Gastroesophageal sphincter (tissue), 4 donors: ENCODE data around the gene SNX24. TPM values are rescaled to one million over a fixed set of nuclear protein-coding genes. Genes with fewer than 3 reads are reported as not detected.

Source experiments
- ATAC-seq: fragments of 150-250 bp; one replicate; pipeline ENCODE4 v1.9.1; 2016; ENCODE audit warnings: mild to moderate bottlenecking, moderate library complexity
- H3K27ac ChIP-seq, 4 donors: fragments of 200-600 bp; sonication (generic) in 3 of 4; 1 replicate in 3 of 4; 2 replicates in 1 of 4; pipeline ENCODE4 v1.5.1; 2016 to 2019
- H3K27me3 ChIP-seq: fragments of 200-600 bp; sonication (generic); one replicate; pipeline ENCODE4 v1.5.1; 2019
- H3K36me3 ChIP-seq, 2 donors: fragments of 200-600 bp; sonication (generic); one replicate each; pipeline ENCODE4 v1.5.1; 2019; ENCODE audit warnings: control low read depth in 1 of 2
- H3K4me1 ChIP-seq, 3 donors: fragments of 200-600 bp; sonication (generic); 1 replicate in 2 of 3; 2 replicates in 1 of 3; pipeline ENCODE4 v1.5.1; 2016 to 2019; ENCODE audit warnings: control low read depth in 2 of 3
- H3K4me3 ChIP-seq, 2 donors: fragments of 200-600 bp; sonication (generic); one replicate each; pipeline ENCODE4 v1.5.1; 2019; ENCODE audit warnings: mild to moderate bottlenecking in 1 of 2, moderate library complexity in 1 of 2
- H3K9me3 ChIP-seq, 3 donors: fragments of 200-600 bp; sonication (generic); one replicate each; pipeline ENCODE4 v1.5.1; 2017 to 2019; ENCODE audit warnings: control low read depth in 2 of 3
- CTCF ChIP-seq, 4 experiments: fragments of 200-600 bp in 2 of 4; fragments of 450-650 bp in 2 of 4; sonication (generic) in 1 of 4; IDR thresholded peaks; one replicate each; pipeline ENCODE4 v1.5.1; 2017 to 2019; ENCODE audit warnings: antibody characterized with exemption in 4 of 4, mild to moderate bottlenecking in 2 of 4, moderate library complexity in 2 of 4
- EP300 ChIP-seq: sonication (generic); formaldehyde crosslinking; IDR thresholded peaks from one replicate; pipeline ENCODE4 v1.6.1; 2017; ENCODE audit warnings: antibody characterized with exemption, mild to moderate bottlenecking
- POLR2A ChIP-seq, 2 donors: fragments of 450-650 bp; IDR thresholded peaks; one replicate each; pipeline ENCODE4 v1.6.1; 2017; ENCODE audit warnings: antibody characterized with exemption in 2 of 2, mild to moderate bottlenecking in 2 of 2, moderate library complexity in 1 of 2
- POLR2AphosphoS5 ChIP-seq: sonication (generic); formaldehyde crosslinking; IDR thresholded peaks from one replicate; pipeline ENCODE4 v1.6.1; 2017; ENCODE audit warnings: antibody characterized with exemption
- WGBS, 2 donors: methylation state at CpG; one replicate each; pipeline ENCODE4 v1.1.5; 2018; ENCODE audit warnings: low coverage in 1 of 2; 5-methylcytosine and 5-hydroxymethylcytosine counted together
- total RNA-seq, 4 donors: library from RNA; depleted of rRNA; stranded (reverse); fragments of >200 nt; gene quantifications; one replicate each; pipeline ENCODE4 v1.1.0, GENCODE V29; 2016

The SNX24 gene
- total RNA-seq, 4 donors from 2014 or later: 10.1 to 33.6 (median 14.8) TPM

- WGBS, 2 donors: 74 to 77% methylated on average over 5 of the region's 7 CpGs
- peaks cover 0 to 10% of the 10 kb centered on the region in 2 donors for H3K36me3 ChIP-seq
- ATAC-seq: no peak
These were observed 97.8 kb downstream of the SNX24 start for GRCh38 chr5:122943050-122943698.

DNA sequence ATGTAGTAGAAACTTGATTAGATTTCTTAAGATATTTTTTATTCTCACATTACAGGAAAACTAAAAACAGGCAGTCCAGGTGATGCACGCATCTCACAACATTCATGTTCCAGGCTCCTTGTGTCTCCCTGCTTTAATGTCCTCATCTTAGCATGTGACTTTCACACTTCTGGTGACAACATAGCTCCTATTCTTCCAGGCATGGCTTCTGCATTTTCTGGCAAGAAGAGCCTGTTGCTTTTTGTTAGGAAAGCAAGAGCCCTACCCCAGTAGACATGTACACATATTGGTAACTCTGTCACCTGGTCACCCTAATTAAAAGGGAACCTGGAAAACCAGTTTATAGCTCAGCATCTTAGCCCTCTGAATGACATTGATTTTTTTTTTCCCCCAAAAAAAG is 98.6 kb downstream of the SNX24 start:
- H3K36me3 ChIP-seq: peaks cover 0 to 10% of the 10 kb centered on the region in 2 donors
- H3K4me1 ChIP-seq: peaks cover 0 to 16% (median 0%) of the 10 kb centered on the region in 3 donors
- no peaks in the 10 kb centered on the region for H3K9me3 ChIP-seq
- WGBS, 2 donors: 100% methylated on average over 1 of the region's 1 CpG
- H3K4me3 ChIP-seq: no peak overlapping the region
- TF ChIP-seq CTCF (IDR thresholded peaks at IDR 0.05) (no peak), POLR2A (IDR thresholded peaks at IDR 0.05) (no peak), EP300 (no peak), POLR2AphosphoS5 (no peak)
- no peaks in the 10 kb centered on the region for H3K27me3 ChIP-seq
- no peak overlapping the region for H3K27ac ChIP-seq
- ATAC-seq: no peak

More at GRCh38 chr5:122943050-122943698, 97.8 kb downstream of the SNX24 start:
- Histone ChIP-seq H3K27me3 (no peaks in the 10 kb centered on the region), H3K4me1 (peaks cover 0 to 18% (median 0%) of the 10 kb centered on the region in 3 donors), H3K27ac (no peak overlapping the region), H3K9me3 (no peaks in the 10 kb centered on the region), H3K4me3 (no peak overlapping the region)
- TF ChIP-seq POLR2AphosphoS5: no peak
- no peak for TF ChIP-seq EP300
- no peak for TF ChIP-seq POLR2A (IDR thresholded peaks at IDR 0.05)
- TF ChIP-seq CTCF (IDR thresholded peaks at IDR 0.05): no peak

GRCh38 chr5:122947372-122947771 is 102.0 kb downstream of the SNX24 start:
- WGBS, 2 donors: 91 to 100% methylated on average over 1 of the region's 1 CpG
- Histone ChIP-seq H3K36me3 (peaks cover 0 to 10% of the 10 kb centered on the region in 2 donors), H3K27me3 (no peaks in the 10 kb centered on the region), H3K27ac (no peak overlapping the region), H3K4me3 (no peak overlapping the region), H3K9me3 (no peaks in the 10 kb centered on the region), H3K4me1 (peaks cover 0 to 12% (median 0%) of the 10 kb centered on the region in 3 donors)
- no peak for TF ChIP-seq CTCF (IDR thresholded peaks at IDR 0.05)
- no peak for TF ChIP-seq POLR2A (IDR thresholded peaks at IDR 0.05)
- TF ChIP-seq EP300: no peak
- no peak for TF ChIP-seq POLR2AphosphoS5
- no peak for ATAC-seq

- ATAC-seq: no peak
- H3K27me3 ChIP-seq: no peaks in the 10 kb centered on the region
- 56 to 70% methylated on average over 3 of the region's 3 CpGs for whole genome bisulfite sequencing, 2 donors
- peaks cover 0 to 8% (median 0%) of the 10 kb centered on the region in 3 donors for H3K4me1 ChIP-seq
- H3K4me3 ChIP-seq: no peak overlapping the region
- no peaks in the 10 kb centered on the region for H3K9me3 ChIP-seq
- H3K27ac ChIP-seq: no peak overlapping the region
- H3K36me3 ChIP-seq: peaks cover 0 to 10% of the 10 kb centered on the region in 2 donors
- TF ChIP-seq POLR2A (IDR thresholded peaks at IDR 0.05): no peak
- no peak for TF ChIP-seq EP300
- no peak for TF ChIP-seq CTCF (IDR thresholded peaks at IDR 0.05)
- no peak for TF ChIP-seq POLR2AphosphoS5
These were observed 102.4 kb downstream of the SNX24 start for GRCh38 chr5:122947772-122948171.

DNA sequence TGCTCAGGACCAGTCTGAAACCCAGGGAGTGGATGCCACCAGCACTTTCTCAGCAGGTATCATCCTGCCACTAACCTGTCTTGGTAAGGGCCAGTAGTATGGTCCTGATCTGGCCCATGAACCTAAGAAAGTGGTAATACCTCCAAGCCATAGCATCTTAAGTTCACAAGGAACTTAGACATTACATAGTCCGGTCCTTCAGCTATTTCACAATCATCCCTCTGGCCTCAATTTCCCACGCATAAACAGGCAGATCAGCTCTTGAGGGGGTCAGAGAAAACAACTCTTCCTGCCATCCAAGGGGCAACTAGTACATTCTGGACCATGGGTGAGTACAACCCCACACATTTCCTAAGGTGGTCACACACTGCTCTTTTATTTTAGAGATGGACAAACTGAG is 102.9 kb downstream of the SNX24 start:
- ATAC-seq: no peak
- Histone ChIP-seq H3K27me3 (no peaks in the 10 kb centered on the region), H3K27ac (no peak overlapping the region), H3K4me1 (peaks cover 0 to 3% (median 0%) of the 10 kb centered on the region in 3 donors), H3K4me3 (no peak overlapping the region), H3K9me3 (no peaks in the 10 kb centered on the region), H3K36me3 (peaks cover 0 to 10% of the 10 kb centered on the region in 2 donors)
- TF ChIP-seq CTCF (IDR thresholded peaks at IDR 0.05): no peak
- TF ChIP-seq EP300: no peak
- no peak for TF ChIP-seq POLR2A (IDR thresholded peaks at IDR 0.05)
- TF ChIP-seq POLR2AphosphoS5: no peak
- 100% methylated on average over 2 of the region's 2 CpGs; no CpG with 5 or more reads in 1 of the 2 donors for WGBS, 2 donors
